Activated naive CD4-positive, alpha-beta T cell treated with anti-CD3 and anti-CD28 coated beads for 36 hours (primary cell): Measurements from ENCODE around the gene PPP1R1C. TPM values are rescaled to one million over a fixed set of nuclear protein-coding genes. Genes with fewer than 3 reads are reported as not detected.

Experiments used
- CTCF ChIA-PET: fragments of 350-600 bp; sonication (Branson Sonifier 250); formaldehyde crosslinking; loops from one replicate; lab custom pipeline; 2021; ENCODE audit warnings: antibody characterized with exemption; lab: Charles Lee
- DNase-seq: peaks from one replicate; pipeline ENCODE4 v3.0.0-alpha.2; 2020
- H3K27ac Mint-ChIP-seq: one replicate; pipeline ENCODE4 v1.8.0; 2021; ENCODE audit warnings: mild to moderate bottlenecking, mixed read lengths
- H3K27me3 Mint-ChIP-seq: one replicate; pipeline ENCODE4 v1.8.0; 2021; ENCODE audit warnings: low read depth, mixed read lengths
- H3K36me3 Mint-ChIP-seq: one replicate; pipeline ENCODE4 v1.8.0; 2021; ENCODE audit warnings: low read depth, mixed read lengths
- H3K4me1 Mint-ChIP-seq: one replicate; pipeline ENCODE4 v1.8.0; 2021; ENCODE audit warnings: low read depth, mixed read lengths
- H3K4me3 Mint-ChIP-seq: one replicate; pipeline ENCODE4 v1.8.0; 2021; ENCODE audit warnings: mild to moderate bottlenecking, moderate library complexity, mixed read lengths
- H3K9me3 Mint-ChIP-seq: one replicate; pipeline ENCODE4 v1.8.0; 2021; ENCODE audit warnings: mixed read lengths
- intact Hi-C: fragments of 100-400 bp; cut with micrococcal nuclease; formaldehyde crosslinking; loops from one replicate; pipeline ENCODE4 v1.15.1; 2023
- total RNA-seq, 2 experiments: library from RNA; stranded (reverse); gene quantifications; one replicate each; pipeline ENCODE4 v1.2.3, GENCODE V29; 2021

PPP1R1C gene
- total RNA-seq, 2 experiments from 2014 or later = not detected

GRCh38 chr2:182058056-182058455, 72.4 kb downstream of the PPP1R1C start:
- CTCF ChIA-PET = no interaction called here
- Mint-ChIP-seq H3K4me3 (no peak overlapping the region), H3K4me1 (no peaks in the 10 kb centered on the region), H3K27me3 (peaks cover 15% of the 10 kb centered on the region), H3K36me3 (no peaks in the 10 kb centered on the region), H3K9me3 (no peaks in the 10 kb centered on the region), H3K27ac (no peak overlapping the region)
- intact Hi-C loops = no loop called here
- no peak for DNase-seq

- Mint-ChIP-seq H3K4me3 (no peak overlapping the region), H3K9me3 (no peaks in the 10 kb centered on the region), H3K27me3 (peaks cover 11% of the 10 kb centered on the region), H3K36me3 (no peaks in the 10 kb centered on the region), H3K4me1 (no peaks in the 10 kb centered on the region), H3K27ac (no peak overlapping the region)
- DNase-seq = no peak
- intact Hi-C loops = no loop called here
- CTCF ChIA-PET = no interaction called here
Measured at GRCh38 chr2:182061739-182062138, 76.1 kb downstream of the PPP1R1C start.

- H3K4me1 Mint-ChIP-seq = no peaks in the 10 kb centered on the region
- intact Hi-C loops = no loop called here
- H3K36me3 Mint-ChIP-seq = no peaks in the 10 kb centered on the region
- no peak overlapping the region for H3K27ac Mint-ChIP-seq
- no peak for DNase-seq
- no peaks in the 10 kb centered on the region for H3K9me3 Mint-ChIP-seq
- CTCF ChIA-PET = no interaction called here
- no peak overlapping the region for H3K4me3 Mint-ChIP-seq
- H3K27me3 Mint-ChIP-seq = peaks cover 7% of the 10 kb centered on the region
Measured at GRCh38 chr2:182062329-182062972, 76.8 kb downstream of the PPP1R1C start.

GRCh38 chr2:182064019-182064778, 78.5 kb downstream of the PPP1R1C start:
- H3K9me3 Mint-ChIP-seq = no peaks in the 10 kb centered on the region
- H3K27ac Mint-ChIP-seq = no peak overlapping the region
- DNase-seq = no peak
- CTCF ChIA-PET = interaction anchor here (1.5 kb wide), 1 partner anchor 14 kb away, joined by 6 read pairs; no protein-coding TSS in a partner anchor
- intact Hi-C loops = no loop called here
- no peak overlapping the region for H3K4me3 Mint-ChIP-seq
- no peaks in the 10 kb centered on the region for H3K4me1 Mint-ChIP-seq
- no peaks in the 10 kb centered on the region for H3K27me3 Mint-ChIP-seq
- no peaks in the 10 kb centered on the region for H3K36me3 Mint-ChIP-seq

- Mint-ChIP-seq H3K4me1 (no peaks in the 10 kb centered on the region), H3K36me3 (no peaks in the 10 kb centered on the region), H3K27ac (no peak overlapping the region), H3K4me3 (no peak overlapping the region), H3K27me3 (peaks cover 3% of the 10 kb centered on the region), H3K9me3 (no peaks in the 10 kb centered on the region)
- intact Hi-C loops = no loop called here
- CTCF ChIA-PET = no interaction called here
- DNase-seq = no peak
Measured at GRCh38 chr2:182066400-182067087, 80.9 kb downstream of the PPP1R1C start.

GRCh38 chr2:182067393-182067792, 81.7 kb downstream of the PPP1R1C start:
- no peaks in the 10 kb centered on the region for H3K4me1 Mint-ChIP-seq
- intact Hi-C loops = no loop called here
- no peaks in the 10 kb centered on the region for H3K36me3 Mint-ChIP-seq
- no peak for DNase-seq
- no peak overlapping the region for H3K27ac Mint-ChIP-seq
- no peaks in the 10 kb centered on the region for H3K9me3 Mint-ChIP-seq
- peaks cover 3% of the 10 kb centered on the region for H3K27me3 Mint-ChIP-seq
- no peak overlapping the region for H3K4me3 Mint-ChIP-seq
- CTCF ChIA-PET = no interaction called here

- CTCF ChIA-PET = no interaction called here
- no peak overlapping the region for H3K27ac Mint-ChIP-seq
- intact Hi-C loops = no loop called here
- H3K4me1 Mint-ChIP-seq = no peaks in the 10 kb centered on the region
- no peaks in the 10 kb centered on the region for H3K9me3 Mint-ChIP-seq
- peaks cover 7% of the 10 kb centered on the region for H3K27me3 Mint-ChIP-seq
- DNase-seq = no peak
- no peak overlapping the region for H3K4me3 Mint-ChIP-seq
- H3K36me3 Mint-ChIP-seq = no peaks in the 10 kb centered on the region
Measured at GRCh38 chr2:182068811-182069210, 83.2 kb downstream of the PPP1R1C start.

- Mint-ChIP-seq H3K27me3 (peaks cover 9% of the 10 kb centered on the region), H3K9me3 (no peaks in the 10 kb centered on the region), H3K4me1 (no peaks in the 10 kb centered on the region), H3K4me3 (no peak overlapping the region), H3K27ac (no peak overlapping the region), H3K36me3 (no peaks in the 10 kb centered on the region)
- DNase-seq = no peak
- intact Hi-C loops = no loop called here
- CTCF ChIA-PET = no interaction called here
Measured at GRCh38 chr2:182069416-182069815, 83.8 kb downstream of the PPP1R1C start.

GRCh38 chr2:182069908-182070307, 84.3 kb downstream of the PPP1R1C start:
- Mint-ChIP-seq H3K9me3 (no peaks in the 10 kb centered on the region), H3K27me3 (peaks cover 9% of the 10 kb centered on the region), H3K36me3 (no peaks in the 10 kb centered on the region), H3K4me3 (no peak overlapping the region), H3K27ac (no peak overlapping the region), H3K4me1 (no peaks in the 10 kb centered on the region)
- intact Hi-C loops = no loop called here
- CTCF ChIA-PET = no interaction called here
- DNase-seq = no peak

GRCh38 chr2:182070736-182071135, 85.1 kb downstream of the PPP1R1C start:
- Mint-ChIP-seq H3K36me3 (no peaks in the 10 kb centered on the region), H3K4me3 (no peak overlapping the region), H3K27ac (no peak overlapping the region), H3K9me3 (no peaks in the 10 kb centered on the region), H3K4me1 (no peaks in the 10 kb centered on the region), H3K27me3 (peaks cover 9% of the 10 kb centered on the region)
- CTCF ChIA-PET = no interaction called here
- intact Hi-C loops = no loop called here
- no peak for DNase-seq

GRCh38 chr2:182072861-182073260, 87.2 kb downstream of the PPP1R1C start:
- Mint-ChIP-seq H3K36me3 (no peaks in the 10 kb centered on the region), H3K27ac (no peak overlapping the region), H3K27me3 (peaks cover 9% of the 10 kb centered on the region), H3K9me3 (no peaks in the 10 kb centered on the region), H3K4me3 (no peak overlapping the region), H3K4me1 (no peaks in the 10 kb centered on the region)
- CTCF ChIA-PET = no interaction called here
- intact Hi-C loops = no loop called here
- no peak for DNase-seq

GRCh38 chr2:182073613-182074012, 88.0 kb downstream of the PPP1R1C start:
- H3K9me3 Mint-ChIP-seq = no peaks in the 10 kb centered on the region
- H3K27me3 Mint-ChIP-seq = peaks cover 9% of the 10 kb centered on the region
- H3K36me3 Mint-ChIP-seq = no peaks in the 10 kb centered on the region
- intact Hi-C loops = no loop called here
- no peaks in the 10 kb centered on the region for H3K4me1 Mint-ChIP-seq
- CTCF ChIA-PET = no interaction called here
- no peak overlapping the region for H3K4me3 Mint-ChIP-seq
- DNase-seq = no peak
- H3K27ac Mint-ChIP-seq = no peak overlapping the region
